Activated gamma-delta T cell treated with Interleukin-2 at 50 U/mL for 16 hours (primary cell): ENCODE data around the gene KCND1.

ENCODE experiments used
- DNase-seq: peaks from one replicate; pipeline ENCODE4 v3.0.0-alpha.2; 2020

KCND1 gene

GRCh38 chrX:48974033-48974432 is 2.4 kb upstream of the KCND1 start:
- DNase-seq, result no peak

GRCh38 chrX:48972220-48973164 is 848 bp upstream of the KCND1 start:
- DNase-seq, result no peak

DNA sequence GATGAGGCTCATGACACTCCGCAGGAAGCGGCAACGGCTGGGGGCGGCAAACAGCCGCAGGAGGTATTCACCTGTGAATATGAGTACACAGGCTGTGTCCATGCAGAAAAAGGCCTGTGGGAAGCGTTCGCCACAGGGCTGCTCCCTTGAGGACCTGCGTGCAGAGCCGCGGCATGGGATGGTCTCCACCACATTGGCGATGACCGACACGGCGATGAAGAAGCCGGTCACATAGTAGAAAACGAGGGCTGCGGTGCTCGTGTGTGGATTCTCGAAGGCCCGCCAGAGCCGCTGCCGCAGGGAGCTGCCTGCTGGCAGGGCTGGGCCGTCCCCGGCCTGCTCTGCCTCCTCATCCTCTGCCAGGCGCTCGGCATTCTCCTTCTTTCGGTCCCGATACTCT is 2.2 kb downstream of the KCND1 start:
- no peak for DNase-seq

DNA sequence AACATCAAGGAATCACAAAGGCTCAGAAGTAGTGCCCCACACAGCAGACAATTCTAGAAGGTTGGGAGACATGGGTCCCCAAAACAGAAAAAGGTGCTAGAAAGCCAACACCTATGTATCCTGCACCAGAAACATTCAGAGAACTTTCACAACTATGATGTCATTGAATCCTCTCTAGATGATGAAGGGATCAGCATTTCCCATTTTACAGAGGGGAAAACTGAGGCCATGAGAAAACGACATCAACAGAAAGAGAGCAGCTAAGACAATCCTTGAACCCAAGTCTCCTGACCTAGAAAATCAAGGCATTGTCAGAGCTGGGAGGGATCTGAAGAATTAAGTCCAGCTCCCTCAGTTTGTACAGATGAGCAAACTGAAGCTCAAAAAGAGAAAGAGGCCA is 3.3 kb downstream of the KCND1 start:
- DNase-seq, result no peak

DNA sequence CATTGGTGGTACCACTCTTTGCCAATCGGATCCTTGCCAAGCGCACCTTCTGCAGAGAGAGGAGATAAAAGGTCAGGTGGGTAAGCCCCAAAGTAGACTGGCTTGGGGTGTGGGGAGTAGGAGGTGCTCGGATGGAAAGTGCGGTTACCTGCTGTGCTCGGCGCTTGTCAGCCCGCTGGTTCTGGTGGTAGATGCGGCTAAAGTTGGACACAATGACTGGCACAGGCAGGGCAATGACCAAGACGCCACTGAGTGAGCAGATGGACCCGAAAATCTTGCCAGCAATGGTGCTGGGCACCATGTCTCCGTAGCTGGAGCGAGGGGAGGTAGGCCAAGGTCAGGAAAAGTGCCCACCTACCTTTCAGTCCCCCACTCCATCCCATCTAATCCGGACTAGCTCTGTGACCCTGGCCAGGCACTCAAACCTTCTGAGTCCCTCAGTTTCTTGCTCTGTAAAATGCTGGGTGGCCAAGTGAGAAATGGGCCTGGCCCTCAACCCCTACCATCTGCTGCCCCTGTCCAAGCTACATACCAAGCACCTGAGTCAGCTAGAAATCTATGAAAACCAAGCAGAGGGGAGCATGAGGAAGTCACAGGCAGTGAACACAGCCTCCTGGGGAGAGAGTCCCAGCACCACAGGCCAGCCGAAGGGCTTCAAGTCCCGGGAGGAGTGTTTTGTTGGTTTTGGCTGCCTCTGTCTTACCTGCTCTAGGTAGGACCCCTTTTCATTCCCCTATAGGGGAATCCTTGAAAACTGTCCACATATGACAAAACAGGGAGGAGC is 4.7 kb downstream of the KCND1 start:
- DNase-seq, result no peak

GRCh38 chrX:48965959-48966358 is 5.7 kb downstream of the KCND1 start:
- no peak for DNase-seq

- DNase-seq, result no peak
Measured at GRCh38 chrX:48961585-48962091, 10.0 kb downstream of the KCND1 start.

- DNase-seq, result no peak
Measured at GRCh38 chrX:48960291-48960690, 11.4 kb downstream of the KCND1 start.

DNA sequence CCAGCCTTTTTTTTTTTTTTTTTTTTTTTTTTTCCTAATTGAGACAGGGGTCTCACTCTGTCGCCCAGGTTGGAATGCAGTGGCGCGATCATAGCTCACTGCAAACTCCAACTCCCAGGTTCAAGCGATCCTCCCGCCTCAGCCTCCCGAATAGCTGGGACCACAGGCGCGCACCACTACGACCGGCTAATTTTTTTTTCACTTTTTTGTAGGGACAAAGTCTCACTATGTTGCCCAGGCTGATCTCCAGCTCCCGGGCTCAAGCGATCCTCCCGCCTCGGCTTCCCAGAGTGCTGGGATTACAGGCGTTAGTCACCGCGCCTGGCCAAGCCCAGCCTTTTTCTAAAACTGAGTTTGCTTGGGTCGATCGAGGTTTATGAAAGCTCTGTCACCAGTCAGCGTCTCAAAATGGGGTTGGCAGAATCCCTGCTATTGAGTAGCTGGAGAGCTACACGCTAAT is 13.0 kb downstream of the KCND1 start:
- DNase-seq, result no peak

GRCh38 chrX:48957827-48958634 is 13.6 kb downstream of the KCND1 start:
- DNase-seq, result peak; percentile 90

DNA sequence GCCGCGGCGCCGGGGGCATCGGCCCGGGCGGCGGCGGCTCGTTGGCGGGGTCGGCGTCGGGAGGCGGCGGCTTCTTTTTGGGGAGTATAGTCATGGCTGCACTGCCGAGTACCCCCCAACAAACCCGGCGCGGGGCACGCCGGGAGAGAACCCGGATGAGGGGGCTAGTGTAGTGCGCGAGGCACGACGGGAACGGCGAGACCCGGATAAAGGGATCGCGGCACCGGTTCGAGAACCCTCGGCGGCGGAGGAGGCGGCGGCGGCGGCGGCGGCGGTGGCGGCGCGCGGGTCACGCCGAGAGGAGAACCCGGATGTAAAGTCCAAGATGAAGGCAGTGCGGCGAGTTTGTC is 14.2 kb downstream of the KCND1 start, which contains the start of gene OTUD5:
Gene OTUD5, minus strand, starts transcription at position 131 of the 350 bp plus-strand sequence. Its CDS starts 37 bp downstream, at position 94.
- DNase-seq, result peak; percentile 76

DNA sequence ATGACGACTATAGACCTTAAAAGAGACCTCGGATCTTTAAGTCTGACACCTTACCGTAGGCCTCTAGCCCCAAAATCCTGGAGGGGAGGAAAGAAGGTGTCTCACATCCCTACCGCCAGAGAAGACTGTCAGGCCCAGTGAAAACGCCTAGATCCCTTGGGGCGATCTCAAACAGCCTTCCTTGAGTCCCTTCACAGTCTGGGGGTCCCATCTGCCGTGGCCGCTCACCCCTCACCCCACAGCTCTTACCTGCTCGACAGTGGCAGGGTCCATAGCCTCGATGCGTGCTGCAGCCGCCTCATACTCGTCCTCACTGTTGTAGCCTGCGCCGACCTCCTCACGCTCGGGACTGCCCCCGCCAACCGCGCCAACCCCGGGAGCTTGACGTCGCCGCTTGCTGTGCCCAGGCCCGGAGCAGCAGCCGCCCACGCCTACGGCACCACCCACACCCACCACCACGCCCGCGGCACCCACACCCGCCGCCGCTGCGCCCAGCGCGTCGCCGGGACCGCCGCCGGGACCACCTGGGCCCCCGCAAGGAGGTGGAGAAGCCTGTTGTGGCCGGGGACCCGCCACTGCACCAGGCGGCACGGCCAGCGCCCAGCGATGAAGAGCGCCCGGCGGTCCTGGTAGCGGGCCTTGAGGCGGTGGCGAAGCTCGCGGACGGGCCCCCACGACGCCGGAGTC is 14.8 kb downstream of the KCND1 start:
- peak; percentile 41 for DNase-seq

GRCh38 chrX:48948589-48948988 is 23.1 kb downstream of the KCND1 start:
- DNase-seq, result no peak

GRCh38 chrX:48945517-48946348 is 25.9 kb downstream of the KCND1 start:
- DNase-seq, result peak; percentile 58

DNA sequence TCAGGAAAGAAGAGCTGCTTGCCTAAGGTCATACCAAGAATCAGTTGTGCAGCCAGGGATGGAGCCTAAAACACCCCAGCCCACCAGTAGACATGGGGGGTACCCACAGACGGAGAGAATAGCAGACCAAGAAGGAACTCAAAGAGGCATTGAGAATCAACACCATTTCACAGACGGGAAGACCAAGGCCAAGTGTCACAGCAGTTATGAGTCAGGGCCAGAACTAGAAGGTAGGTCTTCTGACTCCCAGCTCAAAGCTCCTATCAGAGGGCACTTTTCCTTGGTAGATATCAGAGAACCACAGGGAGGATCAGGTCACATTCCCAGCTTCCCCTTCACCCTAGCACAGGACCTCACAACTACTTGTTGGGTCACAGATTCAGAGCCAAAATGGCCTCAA is 28.7 kb downstream of the KCND1 start:
- DNase-seq, result no peak

DNA sequence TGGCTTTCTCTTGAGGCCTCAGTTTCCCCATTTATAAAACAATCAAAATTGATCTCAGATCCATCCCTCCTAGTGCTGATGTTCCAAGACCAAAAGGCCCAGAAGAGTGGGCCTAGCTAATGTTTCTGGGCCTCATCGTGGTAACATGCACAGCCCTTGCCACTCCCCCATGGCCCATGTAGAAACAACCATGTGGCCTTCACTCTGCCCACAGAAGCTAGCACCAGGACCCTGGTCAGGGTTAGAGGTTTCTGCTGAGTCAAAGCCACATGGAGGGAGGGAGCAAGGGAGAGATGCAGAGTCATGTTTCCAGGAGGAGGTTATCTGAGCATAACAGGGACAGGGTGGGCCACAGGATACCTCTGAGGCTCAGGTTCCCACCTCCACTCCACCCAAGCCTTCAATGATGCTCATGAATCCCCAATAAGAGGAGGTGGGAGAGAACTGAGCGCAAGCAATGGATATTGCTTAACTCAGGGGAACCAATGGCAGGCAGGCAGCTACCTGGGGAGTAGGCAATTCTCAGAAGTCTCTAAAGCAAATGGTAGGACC is 31.2 kb downstream of the KCND1 start:
- no peak for DNase-seq

DNA sequence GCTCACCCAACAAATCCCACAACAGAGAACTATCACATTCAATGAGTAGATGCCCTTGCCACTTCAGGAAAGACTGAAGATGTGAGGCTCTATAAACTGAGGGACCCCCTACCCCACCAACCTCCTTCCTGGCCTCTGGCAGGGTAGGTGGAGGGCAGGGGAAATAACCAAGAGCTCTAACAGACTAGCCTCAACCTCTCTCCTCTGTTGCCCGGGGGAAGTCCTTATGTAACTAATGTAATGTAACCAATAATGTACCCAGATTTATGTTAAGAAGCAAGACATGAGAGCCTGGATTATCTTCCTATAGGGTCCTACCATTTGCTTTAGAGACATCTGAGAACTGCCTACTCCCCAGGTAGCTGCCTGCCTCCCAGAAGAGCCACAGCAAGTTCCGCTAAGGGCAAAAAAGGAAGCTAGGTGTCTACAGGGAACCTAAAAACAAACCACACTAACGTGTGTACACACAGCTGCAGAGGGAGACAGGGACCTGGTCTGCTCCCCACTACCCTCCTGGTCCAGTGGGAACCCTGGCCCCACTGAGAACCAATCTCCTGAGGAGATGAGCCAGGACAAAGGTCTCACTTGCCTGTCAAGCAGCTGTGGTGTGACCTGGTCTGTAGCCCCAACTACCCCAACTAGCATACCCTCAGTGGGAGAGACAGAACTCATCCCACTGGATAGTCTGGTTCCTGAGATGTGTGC is 32.0 kb downstream of the KCND1 start:
- DNase-seq, result no peak

GRCh38 chrX:48938721-48939425 is 32.8 kb downstream of the KCND1 start:
- peak; percentile 39 for DNase-seq
